Measurements from ENCODE around the gene ISG20L2.
A peak's percentile ranks its signal among the peaks of the same experiment; 100 is the strongest.

The ISG20L2 gene

DNA sequence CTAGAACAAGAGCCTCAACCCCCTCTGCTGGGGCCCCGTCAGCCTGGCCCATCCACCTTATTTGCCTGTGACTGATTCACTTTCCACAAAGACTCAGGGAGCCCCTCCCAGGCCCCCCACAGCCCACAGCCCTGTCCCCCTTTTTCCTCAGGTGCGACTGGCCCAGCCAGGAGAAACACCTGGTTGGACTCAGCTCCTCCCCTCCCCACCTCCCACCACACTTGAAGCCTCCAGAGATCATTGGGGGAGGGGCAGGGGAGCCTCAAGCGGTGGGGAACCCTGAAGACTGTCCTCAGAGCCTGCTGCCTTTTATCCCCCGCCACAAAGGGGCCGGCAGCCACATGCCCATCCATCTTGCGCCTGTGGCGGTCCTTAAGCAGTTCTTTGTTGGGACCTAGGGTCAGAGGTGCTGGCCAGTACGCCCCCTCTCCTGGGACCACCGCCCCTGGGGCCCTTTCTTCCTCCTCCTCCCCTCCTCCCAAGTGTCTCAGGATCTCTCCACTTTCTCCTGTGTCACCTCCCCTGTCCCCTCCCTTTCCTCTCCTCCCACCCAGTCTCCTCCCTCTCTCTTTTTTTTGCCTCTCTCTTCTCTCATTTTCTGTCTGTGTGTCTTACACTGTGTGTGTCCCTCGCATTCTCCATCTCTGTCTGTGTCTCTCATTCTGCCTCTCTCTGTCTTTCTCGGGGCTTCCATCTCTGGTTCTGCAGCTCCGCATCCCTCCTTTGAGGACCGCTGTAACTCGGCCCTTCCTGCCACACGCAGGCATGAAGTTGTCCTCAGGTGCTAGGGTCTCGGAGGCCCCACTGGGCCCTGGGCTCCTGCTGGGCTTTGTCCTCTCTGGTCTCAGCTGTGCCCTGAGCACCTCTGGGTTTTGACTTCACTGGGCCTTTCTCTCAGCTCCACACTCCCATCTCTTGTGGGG is 35.4 kb downstream of the ISG20L2 start:
- no peak for DNase-seq (ENCODE audit: low read depth, low spot score)
- H3K27ac ChIP-seq = peak overlapping the region; percentile 70

DNA sequence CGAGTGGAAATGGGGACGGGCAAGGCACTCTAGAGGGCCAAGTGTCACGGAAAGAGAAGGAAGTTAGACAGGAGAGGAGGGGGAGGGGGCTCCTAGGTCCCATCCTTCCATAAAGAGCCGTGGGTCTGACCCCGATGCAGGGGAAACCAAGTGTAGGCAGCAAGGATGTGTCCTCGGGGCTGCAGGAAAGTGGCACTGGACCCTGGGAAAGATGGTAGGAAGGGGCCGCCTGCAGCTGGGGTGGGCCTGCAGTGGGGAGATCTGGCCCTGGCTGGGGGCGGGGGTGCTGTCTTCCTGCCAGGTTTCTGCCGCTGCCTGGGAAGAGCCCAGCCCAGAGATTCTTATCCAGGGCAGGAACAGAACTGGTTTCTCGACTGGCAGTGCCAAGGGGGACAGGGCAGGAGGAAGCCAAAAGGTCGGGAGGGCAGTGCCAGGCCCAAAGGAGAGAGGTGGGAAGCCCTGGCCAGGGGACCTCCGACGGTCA is 36.1 kb downstream of the ISG20L2 start:
- DNase-seq (ENCODE audit: low read depth, low spot score) = no peak
- peak overlapping the region; percentile 70 for H3K27ac ChIP-seq

GRCh38 chr1:156691665-156692440 is 36.7 kb downstream of the ISG20L2 start:
- DNase-seq (ENCODE audit: low read depth, low spot score) = peak; percentile 84
- H3K27ac ChIP-seq = peak overlapping the region; percentile 70

- peak overlapping the region; percentile 70 for H3K27ac ChIP-seq
- no peak for DNase-seq (ENCODE audit: low read depth, low spot score)
Observed at GRCh38 chr1:156691191-156691590, 37.4 kb downstream of the ISG20L2 start.

DNA sequence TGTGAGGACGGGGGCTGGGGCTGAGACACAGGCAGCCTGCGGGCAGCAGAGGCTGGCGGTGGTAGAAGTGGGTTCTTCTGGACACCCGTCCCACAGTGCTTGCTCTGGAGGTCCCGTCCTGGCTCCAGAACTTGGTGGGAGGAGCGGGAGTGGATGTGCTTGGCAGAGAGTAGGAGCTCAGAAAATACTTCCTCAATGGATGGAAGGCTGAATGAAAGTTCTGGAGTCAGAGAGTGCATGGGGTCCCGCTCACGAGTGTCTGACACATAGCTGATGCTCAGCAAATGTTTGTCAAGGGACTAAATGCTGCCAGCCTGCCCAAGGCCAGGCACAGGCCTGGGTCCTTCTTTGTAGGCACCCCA is 37.9 kb downstream of the ISG20L2 start:
- peak overlapping the region; percentile 70 for H3K27ac ChIP-seq
- no peak for DNase-seq (ENCODE audit: low read depth, low spot score)

GRCh38 chr1:156689953-156690674 is 38.5 kb downstream of the ISG20L2 start:
- DNase-seq (ENCODE audit: low read depth, low spot score) = no peak
- H3K27ac ChIP-seq = peak overlapping the region; percentile 70

- no peak overlapping the region for H3K27ac ChIP-seq
- no peak for DNase-seq (ENCODE audit: low read depth, low spot score)
Observed at GRCh38 chr1:156689035-156689952, 39.3 kb downstream of the ISG20L2 start.

- no peak for DNase-seq (ENCODE audit: low read depth, low spot score)
- peak overlapping the region; percentile 81 for H3K27ac ChIP-seq
Observed at GRCh38 chr1:156684227-156684782, 44.3 kb downstream of the ISG20L2 start.

DNA sequence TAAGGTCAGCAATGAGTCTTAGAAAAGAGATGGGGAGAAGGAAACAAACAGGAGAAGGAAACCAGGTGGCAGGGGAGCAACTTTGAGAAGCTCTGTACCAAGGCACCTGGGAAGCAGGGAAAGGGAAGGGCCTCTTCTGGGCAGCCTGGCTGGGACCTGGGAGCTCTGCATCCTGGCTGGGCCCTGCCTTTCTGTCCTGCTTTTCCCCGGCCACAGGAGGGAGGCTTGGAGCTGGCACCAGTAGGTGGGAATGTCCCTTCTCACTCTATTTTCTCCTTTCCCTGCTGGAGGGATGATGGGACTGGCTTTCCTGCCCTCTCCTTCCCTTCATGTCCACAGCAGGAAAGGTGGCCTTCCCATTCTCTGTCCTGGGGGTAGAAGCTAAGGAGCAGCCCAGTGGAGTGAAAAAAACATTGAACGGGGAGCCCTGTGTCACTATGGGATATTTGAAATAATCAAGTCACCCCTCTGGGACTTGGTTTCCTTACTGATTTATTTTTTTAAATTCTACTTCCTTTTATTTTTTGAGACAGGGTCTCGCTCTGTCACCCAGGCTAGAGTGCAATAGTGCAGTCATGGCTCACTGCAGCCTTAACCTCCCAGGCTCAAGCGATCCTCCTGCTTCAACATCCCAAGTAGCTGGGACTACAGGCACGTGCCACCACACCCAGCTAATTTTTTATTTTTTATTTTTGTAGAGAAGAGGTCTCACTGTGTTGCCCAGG is 46.2 kb downstream of the ISG20L2 start:
- no peak for DNase-seq (ENCODE audit: low read depth, low spot score)
- no peak overlapping the region for H3K27ac ChIP-seq

GRCh38 chr1:156681196-156681960 is 47.2 kb downstream of the ISG20L2 start:
- no peak overlapping the region for H3K27ac ChIP-seq
- DNase-seq (ENCODE audit: low read depth, low spot score) = no peak

- H3K27ac ChIP-seq = no peak overlapping the region
- DNase-seq (ENCODE audit: low read depth, low spot score) = no peak
Observed at GRCh38 chr1:156680056-156680455, 48.5 kb downstream of the ISG20L2 start.

GRCh38 chr1:156677616-156678596 is 50.7 kb downstream of the ISG20L2 start:
- no peak for DNase-seq (ENCODE audit: low read depth, low spot score)
- no peak overlapping the region for H3K27ac ChIP-seq

- H3K27ac ChIP-seq = no peak within 1 kb of the TSS
Observed at GRCh38 chr1:156676820-156677615, 51.5 kb downstream of the ISG20L2 start, which contains the start of gene NES. TSS of gene NES (minus strand) at chr1:156677407. CDS start at chr1:156677264, 143 bp downstream.

GRCh38 chr1:156676114-156676819 is 52.3 kb downstream of the ISG20L2 start:
- DNase-seq (ENCODE audit: low read depth, low spot score) = no peak
- H3K27ac ChIP-seq = no peak overlapping the region

More at GRCh38 chr1:156676820-156677615, 51.5 kb downstream of the ISG20L2 start, which contains the start of gene NES:
- DNase-seq (ENCODE audit: low read depth, low spot score) = no peak

All from epithelial cell of prostate (primary cell).